HCT116 (cell line): ENCODE results near the gene CUBN. TPM values are rescaled to one million over a fixed set of nuclear protein-coding genes. Genes with fewer than 3 reads are reported as not detected.

Experiments
- ATAC-seq: fragments of 200-7000 bp; cut with Tn5 transposase; 2 replicates; pipeline ENCODE4 v1.9.1; 2020; ENCODE audit warnings: mild to moderate bottlenecking, moderate library complexity
- BruUV-seq: library from RNA; stranded (reverse); fragments of 400-500 nt; replicated peaks from 2 replicates; lab custom pipeline; 2021; lab: Mats Ljungman, UMichigan
- CTCF ChIA-PET: fragments of 300-600 bp; sonication (Branson Sonifier 250); formaldehyde crosslinking; loops from one replicate; lab custom pipeline; 2021; ENCODE audit warnings: antibody characterized with exemption; lab: Charles Lee
- POLR2A ChIA-PET: fragments of 300-600, 350-600 bp; sonication (Branson Sonifier 250); formaldehyde crosslinking; loops from one replicate; lab custom pipeline; 2021; ENCODE audit warnings: antibody characterized with exemption; lab: Charles Lee
- RAD21 ChIA-PET, 2 experiments: fragments of 300-600 bp; sonication (Branson Sonifier 250); formaldehyde crosslinking; loops; one replicate each; lab custom pipeline; 2023; ENCODE audit warnings: low total read pairs in 2 of 2; ENCODE audit not compliant: uncharacterized antibody in 2 of 2, unreplicated experiment in 2 of 2, low non-redundant PET in 1 of 2; lab: Charles Lee
- DNase-seq: peaks from one replicate; pipeline ENCODE4 v3.0.0-alpha.2; 2010; ENCODE audit warnings: low read depth, low spot score
- H2AFZ ChIP-seq: fragments of 200-600 bp; shearing (Covaris generic), sonication (generic); 2 replicates; pipeline ENCODE4 v1.6.1; 2017; ENCODE audit warnings: low read depth, mixed run types, mixed read lengths, antibody characterized with exemption, low read length; ENCODE audit not compliant: poor library complexity, severe bottlenecking
- H3K27ac ChIP-seq: 2 replicates; pipeline ENCODE4 v1.5.1; 2012; ENCODE audit warnings: low read depth, low read length
- H3K27me3 ChIP-seq: fragments of 200-600 bp; sonication (generic); 2 replicates; pipeline ENCODE4 v1.6.1; 2016; ENCODE audit warnings: mixed run types, low read length, mixed read lengths; ENCODE audit not compliant: insufficient read depth
- H3K36me3 ChIP-seq, 2 experiments: fragments of 200-500 bp in 1 of 2; fragments of 200-600 bp in 1 of 2; sonication (Bioruptor generic) in 1 of 2; sonication (generic) in 1 of 2; 2 replicates each; pipeline versions ENCODE4 v1.5.1 to v1.6.1; 2014 to 2016; ENCODE audit warnings: low read length in 2 of 2, inconsistent platforms in 1 of 2, mixed read lengths in 1 of 2, mixed run types in 1 of 2; ENCODE audit not compliant: insufficient read depth in 2 of 2, control insufficient read depth in 1 of 2
- H3K4me1 ChIP-seq, 2 experiments: fragments of 200-600 bp in 1 of 2; sonication (generic) in 1 of 2; 2 replicates each; pipeline versions ENCODE4 v1.5.1 to v1.6.1; 2012 to 2017; ENCODE audit warnings: low read length in 2 of 2, inconsistent platforms in 1 of 2, mild to moderate bottlenecking in 1 of 2, mixed read lengths in 1 of 2, mixed run types in 1 of 2, moderate library complexity in 1 of 2; ENCODE audit not compliant: insufficient read depth in 2 of 2, control insufficient read depth in 1 of 2
- H3K4me2 ChIP-seq: fragments of 200-600 bp; sonication (generic); 2 replicates; pipeline ENCODE4 v1.6.1; 2017; ENCODE audit warnings: mixed run types, low read length, mixed read lengths
- H3K4me3 ChIP-seq, 2 experiments: fragments of 200-600 bp in 1 of 2; sonication (generic) in 1 of 2; replicated peaks in 1 of 2; 2 replicates each; pipeline ENCODE4 v1.5.1; 2011 to 2016; ENCODE audit warnings: low read length in 2 of 2, control low read depth in 1 of 2, low read depth in 1 of 2, mild to moderate bottlenecking in 1 of 2, mixed read lengths in 1 of 2, mixed run types in 1 of 2
- H3K79me2 ChIP-seq: fragments of 200-600 bp; sonication (generic); 2 replicates; pipeline ENCODE4 v1.6.1; 2017; ENCODE audit warnings: mild to moderate bottlenecking, mixed run types, low read length, moderate library complexity, mixed read lengths; ENCODE audit not compliant: insufficient read depth
- H3K9ac ChIP-seq: fragments of 200-600 bp; sonication (generic); 2 replicates; pipeline ENCODE4 v1.6.1; 2016; ENCODE audit warnings: low read length, mixed read lengths
- H3K9me2 ChIP-seq: fragments of 200-600 bp; sonication (generic), shearing (Covaris generic); 2 replicates; pipeline ENCODE4 v1.6.1; 2017; ENCODE audit warnings: mixed run types, mild to moderate bottlenecking, moderate library complexity; ENCODE audit not compliant: insufficient read depth
- H3K9me3 ChIP-seq, 2 experiments: fragments of 200-500 bp in 1 of 2; fragments of 200-600 bp in 1 of 2; sonication (Bioruptor generic) in 1 of 2; sonication (generic) in 1 of 2; 2 replicates each; pipeline ENCODE4 v1.6.1; 2014 to 2017; ENCODE audit warnings: low read length in 2 of 2, mixed read lengths in 2 of 2, inconsistent platforms in 1 of 2, low read depth in 1 of 2, mild to moderate bottlenecking in 1 of 2, mixed run types in 1 of 2, moderate library complexity in 1 of 2; ENCODE audit not compliant: control insufficient read depth in 1 of 2, insufficient read depth in 1 of 2
- H4K20me1 ChIP-seq: fragments of 200-600 bp; sonication (generic), shearing (Covaris generic); 2 replicates; pipeline ENCODE4 v1.6.1; 2017; ENCODE audit warnings: mixed run types, mild to moderate bottlenecking, moderate library complexity; ENCODE audit not compliant: insufficient read depth
- CBX3 ChIP-seq: IDR thresholded peaks from 2 replicates; pipeline ENCODE4 v1.6.1; 2012; ENCODE audit warnings: low read depth
- CEBPB ChIP-seq: IDR thresholded peaks from 2 replicates; pipeline ENCODE4 v1.6.1; 2012; ENCODE audit warnings: low read depth
- EZH2 ChIP-seq: fragments of 200-600 bp; sonication (generic); IDR thresholded peaks from 2 replicates; pipeline ENCODE4 v1.6.1; 2017; ENCODE audit warnings: antibody characterized with exemption, mixed run types
- JUND ChIP-seq: IDR thresholded peaks from 2 replicates; pipeline ENCODE4 v1.6.1; 2012
- MAX ChIP-seq: IDR thresholded peaks from 2 replicates; pipeline ENCODE4 v1.6.1; 2012
- POLR2A ChIP-seq: IDR thresholded peaks from 2 replicates; pipeline ENCODE4 v1.7.0; 2011; ENCODE audit warnings: borderline replicate concordance; ENCODE audit not compliant: insufficient read depth, insufficient read length; ENCODE audit errors: extremely low read depth
- POLR2AphosphoS5 ChIP-seq: IDR thresholded peaks from 2 replicates; pipeline ENCODE4 v1.6.1; 2011; ENCODE audit warnings: mild to moderate bottlenecking, low read depth, low read length, moderate library complexity
- SIN3A ChIP-seq: IDR thresholded peaks from 2 replicates; pipeline ENCODE4 v1.6.1; 2012; ENCODE audit warnings: low read depth
- TCF7L2 ChIP-seq: IDR thresholded peaks from 2 replicates; pipeline ENCODE4 v1.7.0; 2011; ENCODE audit warnings: borderline replicate concordance, inconsistent platforms; ENCODE audit not compliant: insufficient read depth, insufficient read length; ENCODE audit errors: extremely low read depth
- YY1 ChIP-seq: IDR thresholded peaks from 2 replicates; pipeline ENCODE4 v1.6.1; 2011; ENCODE audit warnings: low read length, low read depth, moderate library complexity, mild to moderate bottlenecking; ENCODE audit not compliant: insufficient replicate concordance; ENCODE audit errors: extremely low read depth
- ZFX ChIP-seq: fragments of 450-650 bp; IDR thresholded peaks from 2 replicates; pipeline ENCODE4 v1.6.1; 2017
- intact Hi-C: fragments of 100-400 bp; cut with micrococcal nuclease; formaldehyde crosslinking; loops from 2 replicates; pipeline ENCODE4 v1.10.0; 2022
- total RNA-seq: library from RNA; stranded (reverse); gene quantifications from one replicate; pipeline ENCODE4 v1.2.1, GENCODE V29; 2021; ENCODE audit not compliant: unreplicated experiment

The CUBN gene
- total RNA-seq, 1 experiment from 2014 or later: 1.2 TPM

DNA sequence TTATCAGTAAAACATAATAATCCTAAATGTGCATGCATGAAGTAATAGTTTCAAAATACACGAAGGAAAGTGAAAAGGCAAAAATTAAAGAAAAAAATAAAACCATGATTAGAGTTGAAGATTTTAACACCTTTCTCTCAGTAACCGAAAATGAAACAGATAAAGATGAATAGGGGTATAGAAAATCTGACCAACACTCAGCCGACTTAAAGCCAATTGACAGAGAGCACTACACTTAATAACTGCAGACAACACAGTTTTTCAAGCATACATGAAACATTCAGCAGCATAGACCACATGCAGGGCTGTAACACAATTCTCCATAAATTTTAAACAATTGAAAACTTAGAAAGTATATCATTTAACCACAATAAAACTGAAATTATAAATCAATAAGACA is 76.1 kb downstream of the CUBN start (continued):
- no peak for TF ChIP-seq POLR2A
- no peak for TF ChIP-seq TCF7L2
- TF ChIP-seq CBX3: no peak
- no peak for TF ChIP-seq POLR2AphosphoS5
- TF ChIP-seq SIN3A: no peak
- TF ChIP-seq YY1: no peak
- TF ChIP-seq JUND: no peak
- no peak for TF ChIP-seq ZFX
- TF ChIP-seq EZH2: no peak
- TF ChIP-seq, all 23 proteins: peak for 0

DNA sequence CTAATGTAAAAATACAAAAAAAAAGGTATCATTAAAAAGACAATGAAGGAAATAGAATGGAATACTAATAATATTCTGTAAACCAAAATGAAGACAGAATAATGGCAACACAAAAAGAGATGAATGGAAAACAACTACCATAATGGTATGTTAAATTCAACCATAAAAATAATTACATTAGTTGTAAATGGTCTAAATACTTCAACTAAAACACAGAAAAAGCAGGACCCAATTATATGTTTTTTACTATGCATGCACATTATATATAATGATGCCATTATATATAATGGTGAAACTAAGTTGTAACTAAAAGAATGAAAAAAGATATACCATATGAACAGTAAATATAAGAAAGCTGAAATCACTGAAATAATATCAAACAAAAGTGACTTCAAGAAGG is 76.5 kb downstream of the CUBN start:
- CTCF ChIA-PET: no interaction called here
- H3K79me2 ChIP-seq: no peaks in the 10 kb centered on the region
- H3K9me2 ChIP-seq: no peaks in the 10 kb centered on the region
- RAD21 ChIA-PET: no interaction called here
- H3K27ac ChIP-seq: no peak overlapping the region
- no peak overlapping the region for H3K9ac ChIP-seq
- no peak overlapping the region for H2AFZ ChIP-seq
- no peaks in the 10 kb centered on the region for H3K36me3 ChIP-seq
- no peak for DNase-seq
- intact Hi-C loops: no loop called here
- no peak for TF ChIP-seq CEBPB
- no peak for TF ChIP-seq JUND
- no peak for TF ChIP-seq POLR2AphosphoS5
- H3K27me3 ChIP-seq: no peaks in the 10 kb centered on the region
- BruUV-seq: no TSS peak
- H3K4me3 ChIP-seq: no peak overlapping the region
- no peaks in the 10 kb centered on the region for H3K9me3 ChIP-seq
- POLR2A ChIA-PET: no interaction called here
- no peak overlapping the region for H3K4me2 ChIP-seq
- ATAC-seq: no peak
- H3K4me1 ChIP-seq: no peaks in the 10 kb centered on the region
- no peaks in the 10 kb centered on the region for H4K20me1 ChIP-seq

DNA sequence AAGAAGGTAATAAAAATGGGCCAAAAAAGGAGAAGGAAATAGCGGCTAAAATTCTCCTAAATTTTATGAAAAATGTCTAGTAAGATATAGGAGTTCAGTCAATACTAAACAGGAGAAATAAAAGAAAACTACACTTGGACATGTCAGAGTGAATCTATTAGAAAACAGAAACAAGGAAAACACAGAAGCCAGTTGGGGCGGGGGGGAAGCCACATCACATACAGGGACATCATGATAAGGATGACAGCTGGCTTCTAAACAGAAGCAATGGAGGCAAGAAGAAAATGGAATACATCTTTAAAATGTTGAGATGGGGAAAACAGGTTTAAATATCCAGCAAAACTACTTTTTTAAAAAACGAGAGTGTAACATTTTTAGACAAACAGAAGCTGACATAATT is 77.8 kb downstream of the CUBN start:
- Histone ChIP-seq H3K27me3 (no peaks in the 10 kb centered on the region), H3K79me2 (no peaks in the 10 kb centered on the region), H3K36me3 (no peaks in the 10 kb centered on the region), H4K20me1 (no peaks in the 10 kb centered on the region), H3K4me3 (no peak overlapping the region), H3K4me1 (no peaks in the 10 kb centered on the region), H3K9ac (no peak overlapping the region), H3K4me2 (no peak overlapping the region), H3K9me2 (no peaks in the 10 kb centered on the region), H2AFZ (no peak overlapping the region), H3K27ac (no peak overlapping the region), H3K9me3 (no peaks in the 10 kb centered on the region)
- RAD21 ChIA-PET: no interaction called here
- CTCF ChIA-PET: no interaction called here
- POLR2A ChIA-PET: no interaction called here
- intact Hi-C loops: no loop called here
- no TSS peak for BruUV-seq
- DNase-seq (no peak), ATAC-seq (no peak)
- TF ChIP-seq CBX3 (peak; percentile 49; the same call in 1 of the 2 replicates), MAX (no peak)
